AG08396 (cell line): ENCODE results near the gene CSGALNACT2.
"Not testable (repeated sequence)": the region's sequence is repeated elsewhere in the genome, so short reads cannot be mapped to it uniquely, and the experiment has no call there.

ENCODE experiments used
- DNase-seq: peaks from one replicate; pipeline ENCODE4 v3.0.0; 2012; ENCODE audit warnings: low spot score, mixed read lengths

Gene CSGALNACT2

DNA sequence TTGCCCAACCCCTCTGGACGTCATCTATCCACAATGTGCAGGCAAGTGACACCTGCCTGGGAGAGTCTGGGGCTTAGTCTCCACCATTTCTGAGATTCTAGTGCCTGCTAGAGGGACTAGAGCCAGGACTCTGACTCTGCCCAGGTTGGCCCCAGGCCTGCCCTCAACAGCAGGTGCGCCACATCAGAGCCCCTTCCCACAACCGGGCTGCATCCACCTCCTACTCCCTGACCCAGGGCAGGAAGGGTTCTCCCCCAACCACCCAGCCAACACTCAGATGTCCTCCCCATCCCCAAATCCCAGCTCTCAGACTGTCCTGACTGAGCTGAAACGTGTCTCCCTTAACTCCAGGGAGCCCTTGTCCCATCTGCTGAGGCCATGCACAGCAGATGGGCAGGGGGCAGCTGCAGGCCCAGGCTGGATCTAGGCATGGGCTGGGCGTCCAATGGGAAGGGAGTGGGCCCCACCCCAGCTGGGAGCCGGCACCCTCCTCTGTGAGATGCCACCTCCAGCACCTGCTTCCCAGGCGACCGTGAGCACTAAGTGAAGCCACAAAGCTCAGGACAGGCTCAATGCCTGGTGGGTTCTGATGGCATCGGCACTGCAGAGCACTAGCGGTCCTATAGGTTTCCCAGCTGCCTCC lies 79.4 kb downstream of the CSGALNACT2 start:
- DNase-seq, result no peak

DNA sequence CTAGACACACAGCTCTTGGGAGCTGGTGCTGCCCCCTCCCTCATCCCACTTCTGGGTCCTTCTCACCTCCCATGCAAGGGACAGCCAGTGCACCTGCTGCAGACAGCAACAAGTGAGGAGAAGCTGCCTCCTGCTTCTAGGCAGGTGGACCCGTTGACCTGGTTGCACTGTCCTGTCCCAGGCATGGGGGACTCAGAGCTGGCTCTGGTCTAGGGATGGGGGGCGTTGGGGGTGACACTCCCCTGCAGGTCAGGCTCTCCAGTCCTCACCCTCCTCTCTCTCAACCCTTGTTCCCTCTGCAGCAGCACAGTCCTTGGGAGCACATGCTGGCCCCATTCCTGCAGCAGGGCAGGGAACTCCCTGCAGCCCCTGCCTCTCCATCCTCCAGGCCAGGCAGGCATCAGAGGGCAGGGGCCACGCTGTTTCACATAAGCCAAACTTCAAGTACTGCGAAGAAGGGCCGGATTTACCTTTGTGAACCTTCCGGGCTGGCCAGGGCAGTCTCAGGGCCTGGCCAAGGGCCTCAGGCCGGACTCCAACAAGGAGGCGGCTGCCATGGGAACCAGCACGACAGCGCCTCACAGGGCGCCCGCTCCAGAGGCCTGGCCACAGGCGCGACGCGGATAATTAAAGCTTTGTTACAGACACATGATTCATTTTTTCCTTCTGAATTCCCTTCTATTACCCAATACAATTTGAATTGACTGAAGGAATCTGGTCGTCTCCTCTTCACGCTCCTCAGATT lies 80.1 kb downstream of the CSGALNACT2 start:
- no peak for DNase-seq

GRCh38 chr10:43218951-43219837 lies 80.9 kb downstream of the CSGALNACT2 start:
- DNase-seq, result no peak

GRCh38 chr10:43219848-43220247 lies 81.6 kb downstream of the CSGALNACT2 start:
- DNase-seq, result no peak

DNA sequence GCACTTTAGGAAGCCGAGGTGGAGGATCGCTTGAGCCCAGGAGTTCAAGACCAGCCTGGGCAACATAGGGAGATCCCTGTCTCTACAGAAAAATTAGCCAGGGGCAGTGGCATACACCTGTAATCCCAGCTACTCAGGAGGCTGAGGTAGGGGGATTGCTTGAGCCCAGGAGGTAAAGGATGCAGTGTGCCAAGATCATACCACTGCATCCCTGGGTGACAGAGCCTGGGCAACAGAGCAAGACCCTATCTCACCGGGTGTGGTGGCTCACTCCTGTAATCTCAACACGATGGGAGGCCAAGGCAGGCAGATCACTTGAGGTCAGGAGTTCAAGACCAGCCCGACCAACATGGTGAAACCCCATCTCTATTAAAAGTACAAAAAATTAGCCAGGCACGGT lies 82.0 kb downstream of the CSGALNACT2 start:
- not testable (repeated sequence) for DNase-seq

DNA sequence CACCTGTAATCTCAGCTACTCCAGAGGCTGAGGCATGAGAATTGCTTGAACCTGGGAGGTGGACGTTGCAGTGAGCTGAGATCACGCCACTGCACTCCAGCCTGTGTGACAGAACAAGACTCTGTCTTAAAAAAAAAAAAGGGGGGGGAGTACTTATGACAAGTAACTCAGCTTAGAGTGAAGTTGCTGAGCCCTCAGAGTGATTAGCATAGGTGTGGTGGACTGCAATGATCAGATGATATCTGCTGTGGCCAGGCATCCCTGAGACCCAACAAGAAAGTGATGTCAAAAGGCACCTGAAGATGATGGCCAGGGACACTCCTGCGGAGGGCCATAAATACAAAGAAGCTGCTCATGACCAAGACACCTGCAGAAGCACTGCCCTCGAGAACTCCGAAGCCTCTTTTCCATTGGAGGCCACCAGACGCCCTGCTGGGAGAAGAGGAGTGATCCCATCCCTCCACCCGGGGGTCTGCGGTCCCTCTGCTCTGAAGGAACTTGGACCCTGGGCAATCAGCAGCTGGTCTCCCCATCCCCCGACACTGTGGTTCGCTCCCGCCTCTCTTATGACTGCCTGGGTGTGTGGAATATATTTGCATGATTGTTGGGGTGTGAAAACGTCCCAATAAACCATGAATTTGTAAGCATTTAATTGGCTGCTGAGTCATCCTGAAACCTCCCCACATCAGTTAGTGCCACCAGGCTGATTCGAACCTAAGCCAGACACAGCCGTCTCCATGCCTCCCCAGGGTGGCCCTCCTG lies 82.6 kb downstream of the CSGALNACT2 start:
- DNase-seq, result no peak

DNA sequence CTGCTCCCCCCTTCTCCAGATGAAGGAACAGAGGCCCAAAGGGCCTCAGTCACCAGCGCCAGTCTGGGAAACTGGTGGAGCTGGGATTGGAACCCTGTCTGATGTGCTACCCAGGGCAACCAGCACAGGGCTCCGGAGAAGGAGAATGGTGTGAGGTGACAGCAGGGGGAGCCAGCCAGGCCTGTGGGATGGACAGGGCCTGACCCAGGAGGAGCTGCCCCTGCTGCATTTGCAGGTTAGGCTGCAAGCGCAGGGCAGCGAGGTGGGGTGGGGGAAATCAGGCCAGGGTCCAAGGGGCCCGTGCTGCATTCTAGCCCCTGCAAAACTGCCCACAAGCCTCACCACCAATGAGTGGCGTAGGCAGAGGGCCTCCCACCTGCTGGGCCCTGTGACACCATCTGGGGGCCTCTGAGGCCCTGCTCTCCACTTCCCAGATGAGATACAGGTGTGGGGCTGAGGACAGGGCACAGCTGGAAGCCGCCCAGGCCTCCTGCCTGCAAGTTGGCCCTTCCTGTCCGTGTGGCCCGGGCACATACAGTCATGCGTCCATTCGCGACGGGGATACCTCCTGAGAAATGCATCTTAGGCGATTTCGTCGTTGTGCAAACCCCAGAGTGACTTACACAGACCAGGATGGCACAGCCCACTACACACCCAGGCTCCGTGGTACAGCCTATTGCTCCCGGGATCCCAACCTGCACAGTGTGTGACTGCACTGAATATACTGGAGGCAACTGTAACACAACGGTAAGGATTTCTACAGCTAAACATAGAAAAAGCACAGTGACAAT lies 83.4 kb downstream of the CSGALNACT2 start:
- DNase-seq, result no peak

GRCh38 chr10:43222210-43222720 lies 84.0 kb downstream of the CSGALNACT2 start:
- no peak for DNase-seq

GRCh38 chr10:43223056-43223455 lies 84.8 kb downstream of the CSGALNACT2 start:
- DNase-seq, result no peak

DNA sequence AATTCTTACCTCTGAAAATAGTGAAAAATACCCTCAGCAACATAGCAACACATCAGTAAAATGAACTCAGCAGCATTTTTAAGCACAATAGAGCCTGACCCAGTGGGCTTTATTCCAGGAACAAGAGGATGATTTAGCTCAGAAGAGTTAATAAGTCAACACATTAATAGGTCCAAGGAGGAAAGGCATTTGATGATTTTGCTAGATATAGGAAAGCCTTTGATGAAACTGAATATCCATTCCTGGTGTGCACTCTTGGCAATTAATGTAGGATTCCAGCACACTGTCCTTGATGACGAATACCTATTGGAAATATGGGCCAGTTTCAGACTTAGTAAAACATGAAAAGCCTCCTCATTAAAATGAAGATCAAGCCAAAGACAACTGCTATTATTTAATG lies 86.1 kb downstream of the CSGALNACT2 start:
- DNase-seq, result no peak

DNA sequence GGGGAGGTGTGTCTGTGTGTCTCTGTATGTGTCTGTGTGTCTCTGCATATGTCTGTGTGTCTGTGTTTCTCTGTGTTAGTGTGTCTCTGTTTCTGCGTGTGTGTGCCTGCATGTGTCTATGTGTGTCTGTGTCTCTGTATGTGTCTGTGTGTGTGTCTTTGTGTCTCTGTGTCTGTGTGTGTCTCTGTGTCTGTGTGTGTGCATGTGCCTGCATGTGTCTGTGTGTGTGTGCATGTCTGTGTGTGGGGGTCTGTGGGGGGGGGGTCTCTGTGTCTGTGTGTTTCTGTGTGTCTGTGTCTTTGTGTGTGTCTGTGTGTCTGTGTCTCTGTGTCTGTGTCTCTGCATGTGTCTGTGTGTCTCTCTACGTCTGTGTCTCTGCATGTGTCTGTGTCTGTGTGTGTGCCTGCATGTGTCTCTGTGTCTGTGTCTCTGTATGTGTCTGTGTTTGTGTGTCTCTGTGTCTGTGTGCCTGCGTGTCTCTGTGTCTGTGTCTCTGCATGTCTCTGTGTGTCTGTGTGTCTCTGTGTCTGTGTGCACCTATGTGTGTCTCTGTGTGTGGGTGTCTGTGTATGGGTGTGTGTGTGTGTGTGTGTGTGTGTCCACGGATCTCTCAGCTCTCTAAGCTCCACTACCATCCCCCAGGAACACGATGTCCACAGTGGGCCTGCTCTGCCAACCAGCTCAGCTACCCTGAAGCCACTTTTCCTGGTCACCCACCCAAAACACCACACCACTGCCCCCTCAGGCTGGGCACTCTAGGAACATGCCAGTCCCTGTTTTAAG lies 87.0 kb downstream of the CSGALNACT2 start:
- no peak for DNase-seq

DNA sequence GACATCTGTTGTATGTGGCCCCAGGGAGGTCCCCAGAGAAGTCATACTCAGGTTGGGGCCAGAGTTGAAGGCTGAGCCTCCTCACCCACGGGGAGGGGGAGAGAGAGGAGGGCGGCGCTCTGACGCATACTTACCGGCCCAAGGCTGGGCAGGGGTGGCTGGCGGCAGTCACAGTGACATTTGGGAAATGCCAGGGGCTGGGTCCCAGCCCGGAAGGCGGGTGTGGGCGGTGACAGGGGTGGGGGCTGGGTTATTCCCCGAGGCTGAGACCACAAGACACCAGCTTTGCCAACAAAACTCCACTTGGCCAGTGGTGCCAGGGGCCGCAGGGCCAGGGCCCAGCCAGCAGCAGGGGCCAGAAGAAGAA lies 87.5 kb downstream of the CSGALNACT2 start:
- no peak for DNase-seq

DNA sequence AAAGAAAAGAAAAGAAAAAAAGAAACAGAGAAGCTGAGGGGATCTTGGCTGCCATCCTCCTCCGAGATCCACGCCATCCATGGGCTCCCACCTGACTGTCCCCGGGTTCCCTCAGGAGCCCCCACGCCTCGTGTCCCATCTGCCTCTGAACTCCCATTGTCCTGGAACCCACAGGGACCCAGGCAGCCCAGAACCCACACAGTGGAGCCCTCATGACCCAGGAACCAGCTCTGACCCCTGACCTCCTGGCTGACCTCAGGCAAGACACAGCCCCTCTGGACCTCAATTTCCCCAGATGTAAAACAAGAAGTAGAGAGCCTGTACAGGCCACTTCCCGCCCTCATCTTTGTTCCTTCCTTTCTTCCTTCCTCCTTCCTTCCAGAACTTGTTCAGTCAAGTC lies 88.2 kb downstream of the CSGALNACT2 start:
- no peak for DNase-seq

DNA sequence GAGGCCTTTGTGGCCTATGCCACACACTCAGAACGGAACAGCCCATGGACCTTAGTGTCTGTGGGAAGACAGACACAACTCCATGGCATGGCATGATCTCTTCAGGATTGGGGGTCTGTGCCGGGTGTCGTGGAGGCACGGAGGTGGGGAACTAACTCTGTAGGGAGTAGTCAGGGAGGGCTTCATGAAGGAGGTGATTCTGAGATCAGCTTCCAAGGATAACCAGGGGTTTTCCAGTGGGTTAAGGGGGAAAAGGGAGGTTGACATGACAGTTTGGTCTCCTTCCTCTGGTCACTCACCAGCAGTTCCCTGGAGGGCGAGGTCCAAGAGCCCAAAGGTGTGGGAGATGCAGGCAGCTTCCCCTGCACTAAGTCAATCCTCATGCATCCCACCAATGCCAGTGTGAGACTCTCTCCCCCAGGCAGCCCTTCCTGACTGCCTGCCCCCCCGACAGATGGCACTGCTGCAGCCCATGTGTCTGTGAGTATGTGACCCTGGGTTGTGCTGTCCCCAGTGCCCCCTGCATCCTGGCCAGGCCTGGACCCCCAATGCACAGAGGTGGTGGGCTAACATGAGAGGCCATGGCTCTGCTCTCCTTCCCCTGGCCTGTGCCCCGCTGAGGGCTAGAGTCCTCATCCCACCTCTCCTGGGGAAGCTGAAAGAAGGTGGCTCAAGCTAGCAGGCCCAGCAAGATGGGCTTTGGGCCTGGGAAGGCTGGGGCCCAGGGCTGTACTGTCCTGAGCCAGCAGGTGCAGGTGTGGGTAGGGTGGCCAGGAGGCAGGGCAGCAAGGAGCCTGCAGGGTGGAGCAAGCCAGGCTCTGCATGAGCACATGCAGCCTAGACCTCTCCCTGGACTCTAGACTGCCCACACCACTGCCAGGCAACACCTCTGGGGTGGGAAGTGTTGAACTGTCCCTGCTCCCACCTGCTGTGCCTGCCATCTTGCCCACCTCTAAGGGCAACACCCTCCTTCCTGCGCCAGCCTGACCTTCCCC lies 88.9 kb downstream of the CSGALNACT2 start:
- DNase-seq, result no peak

DNA sequence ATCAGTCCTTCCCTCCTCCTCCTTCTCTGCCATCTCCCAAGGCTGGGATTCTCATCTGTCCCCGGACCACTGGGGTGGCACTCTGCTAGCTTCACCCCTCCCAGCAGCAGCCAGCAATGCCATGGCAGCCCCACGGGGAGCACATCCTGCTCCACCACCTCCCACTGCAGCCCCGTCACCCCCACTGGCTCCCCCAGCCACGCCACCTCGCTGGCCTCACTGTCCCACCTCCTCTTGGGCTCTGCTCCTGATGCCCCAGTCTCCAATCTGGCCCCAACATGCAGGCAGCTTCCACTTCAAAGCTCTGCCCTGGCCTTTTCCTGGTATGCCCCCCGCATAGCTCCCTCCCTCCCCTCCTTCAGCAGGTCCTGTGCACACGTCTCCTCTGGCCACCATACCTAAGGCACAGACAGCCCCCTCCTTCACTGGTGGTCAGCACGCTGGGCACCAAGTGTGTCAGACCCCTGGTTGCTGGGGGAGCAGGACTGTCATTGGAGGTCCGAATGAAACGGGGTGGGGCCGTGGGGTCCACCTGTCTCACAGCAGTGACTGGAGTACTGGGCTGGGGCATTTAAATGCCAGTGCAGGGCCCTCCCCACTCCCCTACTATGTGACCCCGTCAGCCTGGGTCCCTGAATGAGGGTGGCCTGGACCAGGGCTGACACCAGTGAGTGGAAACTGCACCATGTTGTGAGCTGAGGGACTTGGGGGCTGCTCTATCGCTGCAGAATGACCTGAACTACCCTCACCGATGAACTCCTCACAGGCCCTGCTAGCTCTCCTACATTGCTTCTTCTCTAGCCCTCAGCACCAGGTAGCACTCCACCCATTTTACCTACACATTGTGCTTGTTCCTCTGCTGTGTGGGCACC lies 89.9 kb downstream of the CSGALNACT2 start:
- no peak for DNase-seq

DNA sequence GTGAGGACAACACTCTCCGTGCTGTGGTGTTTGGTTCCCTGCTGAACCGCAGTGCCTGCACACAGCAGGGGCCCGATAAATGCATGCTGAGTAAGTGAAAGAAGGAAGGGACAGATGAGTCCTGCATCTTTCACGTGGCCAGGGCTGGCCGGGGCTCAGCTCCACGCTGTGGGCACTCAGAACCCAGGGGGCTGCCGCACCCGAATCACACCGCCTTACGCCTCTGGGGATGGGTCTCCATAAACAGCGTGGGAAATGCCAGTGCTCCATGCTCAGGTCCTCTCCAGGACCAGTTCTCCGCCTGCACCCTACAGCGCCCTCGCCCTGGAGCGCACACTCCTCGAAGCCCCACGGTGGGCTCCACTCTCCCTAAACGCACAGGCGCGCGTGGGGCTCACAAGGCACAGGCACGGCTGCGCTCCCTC lies 90.5 kb downstream of the CSGALNACT2 start:
- no peak for DNase-seq

GRCh38 chr10:43229208-43230061 lies 91.2 kb downstream of the CSGALNACT2 start:
- DNase-seq, result no peak
